Stromal cell of bone marrow (primary cell): Measurements from ENCODE around the gene EPS8L3.
"Not testable (repeated sequence)": the region's sequence is repeated elsewhere in the genome, so short reads cannot be mapped to it uniquely, and the experiment has no call there.

ENCODE experiments used
- DNase-seq: peaks from one replicate; pipeline ENCODE4 v3.0.0-alpha.2; 2012; ENCODE audit warnings: low read depth

EPS8L3 gene, protein sequence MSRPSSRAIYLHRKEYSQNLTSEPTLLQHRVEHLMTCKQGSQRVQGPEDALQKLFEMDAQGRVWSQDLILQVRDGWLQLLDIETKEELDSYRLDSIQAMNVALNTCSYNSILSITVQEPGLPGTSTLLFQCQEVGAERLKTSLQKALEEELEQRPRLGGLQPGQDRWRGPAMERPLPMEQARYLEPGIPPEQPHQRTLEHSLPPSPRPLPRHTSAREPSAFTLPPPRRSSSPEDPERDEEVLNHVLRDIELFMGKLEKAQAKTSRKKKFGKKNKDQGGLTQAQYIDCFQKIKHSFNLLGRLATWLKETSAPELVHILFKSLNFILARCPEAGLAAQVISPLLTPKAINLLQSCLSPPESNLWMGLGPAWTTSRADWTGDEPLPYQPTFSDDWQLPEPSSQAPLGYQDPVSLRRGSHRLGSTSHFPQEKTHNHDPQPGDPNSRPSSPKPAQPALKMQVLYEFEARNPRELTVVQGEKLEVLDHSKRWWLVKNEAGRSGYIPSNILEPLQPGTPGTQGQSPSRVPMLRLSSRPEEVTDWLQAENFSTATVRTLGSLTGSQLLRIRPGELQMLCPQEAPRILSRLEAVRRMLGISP

DNA sequence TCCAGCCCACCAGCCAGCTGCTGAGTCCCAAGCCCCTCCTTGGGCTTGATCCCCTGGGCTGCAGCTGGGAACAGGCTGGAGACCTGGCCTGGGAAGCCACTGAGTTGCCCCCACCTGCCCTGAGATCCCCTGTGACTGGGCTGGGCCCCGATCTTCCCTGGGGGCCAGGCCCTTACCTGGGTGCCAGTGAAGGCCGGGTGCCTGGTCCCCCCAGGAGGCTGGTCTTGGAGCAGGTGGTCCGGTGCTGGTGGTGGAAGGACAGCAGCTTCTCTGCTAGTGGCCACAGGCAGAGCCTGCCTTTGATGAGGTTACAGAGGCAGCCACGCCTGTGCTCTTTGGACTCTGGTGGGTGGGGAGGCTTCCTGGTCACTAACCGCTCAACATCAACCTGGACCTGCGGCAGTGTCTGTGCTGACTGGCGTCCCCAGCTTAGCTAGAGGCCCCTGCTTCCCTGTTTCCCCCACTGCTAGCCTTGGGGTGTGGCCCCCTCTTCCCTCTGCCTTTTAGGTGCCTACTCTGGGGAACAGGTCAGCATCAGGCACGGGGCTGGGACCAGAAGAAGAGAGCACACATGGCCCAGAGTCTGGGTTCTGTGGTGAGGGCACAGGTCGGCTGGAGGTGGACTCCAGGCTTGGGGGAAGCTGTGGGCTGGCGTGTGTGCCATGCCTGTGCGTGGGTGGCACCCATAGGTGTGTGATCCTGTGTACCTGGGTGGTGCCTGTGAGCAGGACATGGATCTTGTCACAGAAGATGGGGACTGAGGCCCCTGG is at the start of gene EPS8L3:
Gene EPS8L3, minus strand, starts transcription at position 278 of the 770 bp plus-strand sequence. CDS start 2,174 bp downstream, outside the sequence.
- DNase-seq, result no peak

DNA sequence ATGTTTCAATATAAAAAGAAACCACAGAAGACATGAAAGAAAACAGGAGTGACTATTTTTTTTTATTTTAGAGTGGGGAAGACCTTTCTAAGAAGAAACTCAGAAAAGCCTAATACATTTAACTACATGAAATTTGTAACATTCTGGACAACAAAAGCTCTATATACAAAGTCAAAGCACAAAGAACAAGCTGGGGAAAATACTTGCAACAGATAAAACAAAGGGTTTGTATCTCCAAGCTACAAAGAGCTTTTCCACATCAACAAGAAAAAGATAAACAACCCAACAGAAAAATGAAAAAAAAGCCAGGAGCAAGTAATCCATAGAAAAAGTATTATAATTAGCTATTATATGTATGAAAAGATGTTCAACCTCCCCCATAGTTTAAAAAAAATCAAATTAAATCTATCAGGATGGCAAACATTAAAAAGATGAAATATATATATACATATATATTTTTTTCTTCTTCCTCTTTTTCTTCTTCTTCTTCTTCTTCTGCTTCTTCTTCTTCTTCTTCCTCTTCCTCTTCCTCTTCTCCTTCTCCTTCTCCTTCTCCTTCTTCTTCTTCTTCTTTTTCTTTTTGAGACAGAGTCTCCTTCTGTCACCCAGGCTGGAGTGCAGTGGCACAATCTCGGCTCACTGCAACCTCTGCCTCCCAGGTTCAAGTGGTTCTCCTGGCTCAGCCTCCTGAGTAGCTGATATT is 49.1 kb upstream of the EPS8L3 start:
- no peak for DNase-seq

DNA sequence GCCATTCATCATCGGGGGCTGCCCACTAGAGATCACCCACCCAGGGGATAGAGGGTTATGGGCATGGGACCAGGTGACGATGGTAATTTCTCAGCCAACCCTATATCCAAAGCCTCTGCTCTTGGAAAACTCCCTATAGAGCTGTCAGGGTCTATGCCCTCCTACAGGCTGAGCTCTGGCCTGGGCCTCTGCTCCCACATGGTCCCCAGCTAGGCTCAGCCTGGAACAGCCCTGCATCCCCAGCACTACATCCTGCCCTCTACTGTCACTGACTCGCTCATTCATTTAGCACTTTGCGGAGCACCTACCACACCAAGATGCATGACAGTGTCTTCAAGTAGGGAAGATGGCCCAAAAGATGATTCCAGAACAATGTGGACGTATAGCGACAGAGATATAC is 45.0 kb upstream of the EPS8L3 start:
- no peak for DNase-seq

DNA sequence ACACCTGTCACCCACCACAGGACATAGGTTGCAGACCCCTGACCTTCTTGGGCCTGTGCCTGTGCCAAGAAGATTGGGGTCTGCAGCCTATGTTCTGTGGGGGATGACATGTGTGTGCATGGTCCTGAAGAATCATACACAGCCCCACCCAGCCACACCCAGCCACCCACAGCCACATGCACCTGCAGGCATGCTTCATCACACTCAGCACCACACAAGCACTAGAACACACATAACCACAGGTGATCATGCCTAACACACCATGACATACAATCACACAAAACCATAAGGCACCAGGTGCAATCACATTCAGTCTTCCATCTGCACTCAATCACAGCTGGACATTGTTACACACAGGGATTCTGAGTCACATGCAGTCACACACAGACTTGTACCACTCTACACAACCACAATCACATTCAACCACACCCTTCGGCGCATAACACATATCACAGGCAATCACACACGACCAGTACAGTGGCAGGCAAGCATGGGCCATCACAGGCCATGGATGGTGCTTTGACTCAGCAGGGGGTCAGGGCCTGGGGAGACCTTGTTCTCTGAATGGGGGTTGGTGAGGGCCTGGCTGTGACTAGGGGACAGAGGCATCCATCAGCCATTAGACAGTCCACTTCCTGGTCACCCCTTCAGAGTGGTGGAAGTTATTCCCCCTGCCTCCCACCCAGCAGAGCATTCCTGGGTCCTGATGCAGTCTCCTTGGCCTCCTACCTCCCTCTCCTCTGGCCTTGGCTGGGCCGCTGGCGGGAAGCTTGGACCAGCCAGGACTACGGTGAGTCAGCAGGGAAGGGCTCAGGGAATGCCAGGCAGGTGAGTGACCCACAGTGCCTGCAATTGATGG is 44.3 kb upstream of the EPS8L3 start:
- DNase-seq, result no peak

DNA sequence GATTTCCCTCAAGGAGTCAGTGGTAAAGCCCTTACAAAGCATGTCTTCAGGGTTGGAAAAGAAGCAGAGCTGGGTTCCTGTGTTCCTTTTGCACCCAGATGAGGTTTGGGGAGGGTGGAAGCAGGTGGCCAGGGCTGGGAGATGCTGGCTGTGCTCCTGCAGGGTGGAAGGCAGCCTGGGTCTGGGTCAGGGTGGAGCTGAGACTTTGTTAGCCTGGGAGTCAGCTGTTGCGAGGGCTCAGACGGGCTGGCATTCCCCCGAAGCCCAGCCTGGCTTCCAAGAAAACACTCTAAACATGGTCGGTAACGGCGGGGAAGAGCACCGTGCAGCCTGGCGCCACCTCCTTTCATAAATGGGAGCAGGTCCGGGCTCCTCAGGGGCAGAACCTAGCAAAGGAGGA is 43.7 kb upstream of the EPS8L3 start:
- no peak for DNase-seq

DNA sequence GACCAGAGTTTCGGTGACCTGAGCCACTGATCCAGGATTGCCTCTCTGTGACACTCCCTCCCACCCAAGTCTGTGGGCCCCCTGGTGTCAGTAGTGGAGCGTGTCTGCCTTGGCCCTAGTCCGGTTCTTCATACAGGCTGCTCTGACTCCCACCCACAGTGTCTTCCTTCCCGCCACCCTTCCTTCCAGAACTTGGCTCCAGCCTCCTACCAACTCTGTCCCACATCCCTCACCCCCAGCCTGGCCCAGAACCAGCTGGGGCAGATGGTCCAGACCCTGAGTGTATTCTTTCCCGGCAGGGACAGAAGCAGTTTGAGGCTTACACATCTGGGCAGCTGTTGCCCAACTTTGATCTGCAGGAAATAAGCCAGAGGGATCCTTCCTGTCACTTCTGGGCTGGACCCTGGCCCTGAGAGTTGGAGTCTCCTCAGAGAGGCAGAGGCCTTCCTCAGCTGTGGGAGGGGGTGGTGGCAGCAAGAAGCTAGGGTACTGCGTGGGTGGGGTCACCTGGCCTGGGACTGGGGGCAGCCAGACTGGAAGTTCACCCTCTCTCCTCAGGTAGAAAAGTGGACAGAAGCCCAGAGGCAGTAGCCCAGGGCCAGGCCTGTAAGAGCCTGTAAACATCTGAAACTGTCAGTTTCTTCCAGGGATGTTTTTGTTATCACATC is 43.1 kb upstream of the EPS8L3 start:
- DNase-seq, result no peak

DNA sequence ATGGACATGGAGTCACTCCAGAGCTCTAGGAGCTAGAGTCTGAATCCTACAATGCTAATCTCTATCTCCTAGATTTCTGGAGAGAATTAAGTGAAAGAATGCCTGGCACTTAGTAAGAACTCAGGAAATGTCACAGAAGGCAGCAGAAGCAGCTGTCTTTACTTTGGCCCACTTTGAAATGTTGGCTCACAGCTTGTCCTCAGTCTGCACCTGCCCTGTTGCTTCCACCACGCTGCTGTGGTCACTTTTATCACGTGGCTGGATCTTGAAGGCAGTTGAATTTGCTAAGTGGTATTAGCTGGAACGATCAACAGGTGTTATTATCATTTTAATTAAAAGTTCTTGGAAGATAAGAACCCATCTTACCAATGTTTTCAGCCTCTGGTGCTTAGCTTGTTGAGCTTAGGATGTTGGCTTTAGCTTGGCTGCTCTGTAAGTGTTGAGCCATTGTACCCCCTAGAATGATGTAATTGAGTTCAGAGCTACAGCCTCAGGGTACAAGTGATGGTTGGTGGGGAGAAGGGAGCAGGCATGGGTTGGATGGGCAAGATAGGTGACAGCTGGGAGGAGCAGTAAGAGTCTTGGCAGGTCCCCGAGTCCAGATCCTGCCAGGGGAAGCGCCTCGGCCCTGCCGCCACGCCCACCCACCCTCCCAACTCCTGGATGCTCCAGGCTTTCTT is 41.9 kb upstream of the EPS8L3 start:
- no peak for DNase-seq

DNA sequence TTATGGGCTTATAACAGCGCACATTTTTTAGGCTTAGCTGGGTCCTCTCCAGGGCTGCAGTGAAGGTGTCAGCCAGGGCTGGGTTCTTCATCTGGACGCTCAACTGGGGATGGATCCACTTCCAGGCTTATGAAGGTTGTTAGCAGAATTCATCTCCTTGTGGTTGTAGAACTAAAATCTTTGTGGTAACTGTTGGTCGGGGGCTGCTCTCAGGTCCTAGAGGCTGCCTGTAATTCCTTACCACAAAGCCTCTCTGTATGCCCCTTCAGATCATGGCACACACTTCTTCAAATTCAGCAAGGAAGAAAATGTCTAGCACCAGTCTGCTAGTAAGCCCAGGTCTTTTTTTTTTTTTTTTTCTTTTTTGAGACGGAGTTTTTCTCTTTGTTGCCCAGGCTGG is 40.9 kb upstream of the EPS8L3 start:
- DNase-seq, result no peak

DNA sequence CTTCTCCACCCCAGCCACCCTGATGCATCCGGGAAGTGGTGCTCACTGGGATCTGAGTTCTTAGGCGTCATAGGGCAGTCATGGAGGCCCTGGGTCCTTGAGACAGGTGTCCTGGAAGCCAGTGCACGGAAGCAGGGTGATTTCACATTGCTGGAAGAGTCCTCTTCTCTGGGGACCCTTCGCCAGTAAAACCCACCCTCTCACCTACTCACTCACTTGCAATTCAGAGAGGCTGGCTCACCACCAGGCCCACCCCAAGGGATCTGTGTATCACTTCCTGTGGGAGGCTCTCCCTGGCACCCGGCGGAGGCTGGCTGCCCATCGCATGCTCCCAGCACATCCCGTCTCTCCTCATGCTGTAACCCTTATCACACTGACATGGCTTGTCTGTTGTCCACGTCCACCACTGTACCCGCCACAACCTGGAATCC is 40.2 kb upstream of the EPS8L3 start:
- no peak for DNase-seq

DNA sequence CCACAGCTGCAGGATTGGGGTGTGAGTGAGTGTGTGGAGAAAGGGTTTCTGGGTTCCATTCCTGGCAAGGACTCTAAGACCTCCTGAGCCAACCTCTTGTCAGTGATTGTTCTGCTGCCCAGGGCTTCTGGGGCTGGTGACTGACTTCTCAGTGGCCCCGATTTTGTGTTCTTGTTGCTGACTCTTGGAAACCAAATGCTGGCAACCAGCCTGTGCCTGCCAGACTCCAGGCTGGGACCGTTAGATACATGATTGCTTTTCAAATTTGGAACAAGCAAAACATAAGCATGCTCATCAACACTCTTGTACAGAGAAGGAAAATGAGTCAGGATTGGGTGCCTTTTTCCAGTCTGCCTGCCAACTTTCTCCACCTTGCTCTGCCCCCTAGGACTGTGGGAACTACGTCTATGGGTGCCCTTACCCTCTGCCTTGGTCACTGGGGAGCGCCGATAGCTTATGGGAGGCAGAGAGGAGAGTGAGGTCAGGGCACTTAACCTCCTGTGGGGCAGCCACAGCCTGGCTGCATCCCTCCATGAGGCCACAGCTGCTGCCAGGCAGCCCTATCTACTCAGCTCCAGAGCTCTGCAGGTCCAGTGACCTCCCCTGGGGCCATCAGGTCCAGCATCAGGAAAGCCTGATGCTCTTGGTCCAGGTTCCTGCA is 39.3 kb upstream of the EPS8L3 start:
- no peak for DNase-seq

DNA sequence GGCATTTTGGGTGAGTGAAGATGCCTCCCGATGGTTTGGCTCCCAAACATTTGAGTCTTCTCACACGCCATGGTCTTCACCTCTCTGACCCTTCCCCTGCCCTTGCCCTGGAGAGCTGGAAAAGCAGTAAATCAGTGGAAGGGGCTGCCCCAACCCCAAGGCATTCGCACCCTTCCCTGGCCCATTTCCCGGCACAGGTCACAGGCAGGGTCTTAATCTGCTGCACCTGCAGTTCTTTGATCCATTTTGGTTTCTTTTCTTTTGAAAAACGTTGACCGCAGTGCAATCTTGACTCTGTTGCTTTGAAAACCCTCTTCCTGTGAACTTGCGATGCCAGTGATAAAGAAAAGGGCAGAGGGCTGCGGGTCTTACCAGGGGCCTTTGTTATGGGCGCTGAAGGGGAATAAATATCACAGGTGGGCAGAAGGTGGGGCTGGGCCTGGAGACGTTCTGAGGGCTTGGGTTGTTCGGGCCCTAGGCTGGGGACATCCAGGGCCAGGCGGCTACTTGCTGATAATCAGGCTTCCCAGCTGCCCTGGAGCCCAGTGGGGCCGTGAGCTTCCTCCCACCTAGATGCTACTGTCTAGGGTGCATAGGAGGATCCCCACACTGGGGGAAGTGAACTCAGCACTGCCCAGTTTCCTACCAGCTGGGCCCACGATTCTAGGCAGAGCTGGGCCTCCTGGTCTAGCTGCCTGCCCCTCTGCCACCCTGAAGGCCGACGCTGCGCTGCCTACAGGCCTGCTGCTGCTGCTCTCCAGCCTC is 38.6 kb upstream of the EPS8L3 start:
- no peak for DNase-seq

DNA sequence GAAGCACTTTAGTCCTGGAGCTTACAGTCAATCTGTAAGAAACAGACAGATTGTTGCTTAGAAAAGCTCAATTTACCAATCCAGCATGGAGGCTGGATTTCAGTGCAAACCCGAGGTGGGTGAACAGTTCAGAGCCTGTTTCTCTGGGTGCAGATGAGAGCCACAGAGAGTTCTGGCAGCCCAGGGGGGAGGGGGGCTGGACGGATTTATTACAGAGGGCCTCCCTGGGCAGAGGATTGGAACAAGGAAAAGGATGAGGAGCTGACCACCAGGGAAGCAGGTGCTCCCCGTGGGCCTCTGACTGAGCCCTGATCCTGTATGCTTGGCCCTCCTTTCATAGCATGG is 38.0 kb upstream of the EPS8L3 start:
- DNase-seq, result no peak

DNA sequence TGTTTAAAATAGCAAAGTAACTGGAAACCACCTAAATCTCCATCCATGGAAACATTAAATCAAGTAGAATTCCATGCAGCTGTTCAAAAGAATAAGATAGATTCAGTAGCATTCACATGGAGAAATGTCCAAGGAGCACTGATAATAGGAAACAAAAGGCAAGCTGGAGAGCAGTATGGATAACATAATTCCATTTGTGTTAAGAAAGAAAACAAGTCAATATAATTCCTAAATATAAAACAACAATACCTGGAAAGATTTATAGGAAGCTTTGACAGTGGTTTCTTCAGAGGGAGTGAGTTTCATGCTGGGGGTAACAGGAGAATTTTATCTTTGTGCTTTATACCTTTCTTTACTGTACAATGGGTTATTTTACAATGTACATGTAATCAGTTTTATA is 36.6 kb upstream of the EPS8L3 start:
- DNase-seq, result no peak

DNA sequence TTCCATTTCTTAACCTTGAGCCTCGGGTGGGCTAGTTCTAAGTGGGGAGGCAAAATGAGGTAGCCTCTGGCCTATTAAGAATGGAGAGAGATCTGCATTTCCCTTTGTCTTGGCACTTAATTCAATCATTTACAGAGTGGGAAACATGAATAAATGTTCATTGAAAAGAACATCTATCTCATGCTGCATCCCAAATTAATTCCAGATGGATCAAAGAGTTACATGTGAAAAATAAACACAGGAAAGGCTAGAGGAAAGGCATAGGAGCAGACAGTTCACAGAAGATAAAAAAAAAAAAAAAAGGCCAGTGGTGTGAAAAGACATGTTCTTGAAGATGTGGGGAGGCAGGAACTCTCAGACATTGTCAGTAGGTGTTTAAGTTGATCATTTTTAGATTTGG is 35.7 kb upstream of the EPS8L3 start:
- no peak for DNase-seq

DNA sequence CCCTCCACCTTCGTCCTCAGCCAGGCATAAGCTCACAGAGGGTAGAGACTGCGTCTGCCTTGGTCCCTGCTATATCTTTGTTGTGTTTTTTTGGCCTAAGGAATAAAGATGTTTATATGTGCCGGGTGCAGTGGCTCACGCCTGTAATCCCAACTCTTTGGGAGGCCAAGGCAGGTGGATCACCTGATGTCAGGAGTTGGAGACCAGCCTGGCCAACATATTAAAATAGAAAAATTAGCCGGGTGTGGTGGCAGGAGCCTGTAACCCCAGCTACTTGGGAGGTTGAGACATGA is 33.5 kb upstream of the EPS8L3 start:
- DNase-seq, result not testable (repeated sequence)

DNA sequence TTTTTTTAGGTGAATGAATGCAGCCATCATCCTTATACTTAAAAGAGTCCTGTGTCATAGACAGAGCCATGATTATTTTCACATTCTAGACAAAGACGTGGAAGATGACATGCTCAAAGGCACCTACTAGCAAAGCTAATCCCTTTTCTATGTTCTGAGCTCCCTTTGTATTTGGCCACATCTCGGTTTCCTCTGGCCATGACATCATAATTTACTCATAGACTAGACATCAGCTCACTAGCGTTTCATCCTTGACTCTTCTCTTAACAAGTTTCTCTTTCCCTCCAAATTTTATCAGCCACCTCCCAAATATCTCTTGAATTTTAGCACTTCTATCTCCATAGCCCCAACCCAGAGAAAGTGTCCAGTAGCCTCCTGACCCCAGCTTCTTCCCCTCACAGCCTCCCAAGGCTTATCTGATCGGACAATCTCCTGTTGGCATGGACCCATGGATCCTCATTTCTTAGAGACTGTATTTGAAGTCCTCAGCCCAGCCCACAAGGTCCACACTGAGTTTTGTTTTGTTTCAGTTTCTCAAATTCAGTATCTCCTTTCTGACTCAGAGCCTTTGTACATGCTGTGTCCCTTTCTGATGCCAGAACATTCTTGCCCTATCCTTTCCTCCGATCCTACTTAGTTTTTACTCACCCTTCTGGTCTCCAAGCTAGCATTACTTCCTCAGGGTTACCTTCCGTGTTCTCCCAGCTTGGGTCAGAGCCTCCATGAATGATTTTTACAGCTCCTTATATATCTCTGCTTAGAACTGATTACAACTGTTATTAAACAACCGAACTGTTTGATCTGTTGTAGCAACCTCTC is 33.0 kb upstream of the EPS8L3 start:
- no peak for DNase-seq

DNA sequence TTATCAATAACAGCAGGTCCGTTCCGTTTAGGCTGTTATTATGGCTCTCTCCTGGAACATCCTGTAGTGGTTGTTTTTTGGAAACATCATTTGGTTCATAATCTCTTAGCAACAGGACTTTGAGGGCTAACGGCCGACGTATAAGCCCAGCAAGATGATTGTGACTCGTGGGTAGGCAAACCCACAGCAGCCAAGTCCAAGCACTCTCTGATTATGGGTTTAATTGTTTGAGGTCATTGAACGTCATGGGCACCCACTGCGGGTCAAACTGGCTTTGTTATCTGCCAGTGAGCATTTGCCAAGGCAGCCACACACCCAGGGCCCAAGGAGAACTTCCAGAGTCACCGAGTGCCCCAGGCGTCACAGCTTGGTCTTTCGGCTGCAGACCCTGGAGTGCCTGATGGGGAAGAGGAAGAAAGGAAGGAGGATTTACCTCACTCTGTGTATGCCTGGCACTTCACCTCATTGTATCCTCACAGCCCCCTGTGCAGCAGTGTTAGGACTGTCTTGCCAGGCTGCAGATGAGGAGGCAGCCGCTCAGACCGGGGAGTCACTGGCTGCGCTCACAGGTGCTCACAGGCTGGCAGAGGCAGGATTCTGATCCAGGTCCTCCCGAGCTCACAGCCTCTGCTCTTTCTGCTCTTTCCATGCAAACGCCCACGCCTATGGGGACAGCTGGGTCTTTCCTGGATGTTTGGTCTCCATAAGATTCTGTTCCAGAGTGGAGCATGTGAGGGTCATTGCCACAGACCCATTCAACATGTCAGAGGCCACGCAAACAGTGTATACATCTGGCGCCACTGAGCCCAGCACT is 30.8 kb upstream of the EPS8L3 start:
- no peak for DNase-seq
